Vagina (tissue), 2 donors: ENCODE results near the gene KLHL2. TPM values are rescaled to one million over a fixed set of nuclear protein-coding genes. Genes with fewer than 3 reads are reported as not detected.

ENCODE experiments used
- DNase-seq, 2 donors: peaks; one replicate each; pipeline ENCODE4 v3.0.0-alpha.2; 2017; ENCODE audit errors: extremely low spot score in 2 of 2
- H3K27ac ChIP-seq: fragments of 200-600 bp; sonication (generic); one replicate; pipeline ENCODE4 v1.5.1; 2019
- H3K27me3 ChIP-seq: fragments of 200-600 bp; sonication (generic); one replicate; pipeline ENCODE4 v1.5.1; 2019
- H3K36me3 ChIP-seq, 2 donors: fragments of 200-600 bp; sonication (generic); one replicate each; pipeline ENCODE4 v1.5.1; 2017 to 2019
- H3K4me1 ChIP-seq: fragments of 200-600 bp; sonication (generic); one replicate; pipeline ENCODE4 v1.5.1; 2019
- H3K4me3 ChIP-seq, 2 donors: fragments of 200-600 bp; sonication (generic); 1 replicate in 1 of 2; 2 replicates in 1 of 2; pipeline ENCODE4 v1.5.1; 2016 to 2019
- H3K9me3 ChIP-seq: fragments of 200-600 bp; sonication (generic); one replicate; pipeline ENCODE4 v1.5.1; 2019
- CTCF ChIP-seq, 3 experiments: fragments of 450-650 bp in 2 of 3; fragments of 200-600 bp in 1 of 3; sonication (generic) in 1 of 3; IDR thresholded peaks; one replicate each; pipeline ENCODE4 v1.5.1; 2017 to 2019; ENCODE audit warnings: antibody characterized with exemption in 3 of 3, mild to moderate bottlenecking in 2 of 3, moderate library complexity in 2 of 3
- POLR2A ChIP-seq, 2 donors: fragments of 450-650 bp; IDR thresholded peaks; one replicate each; pipeline ENCODE4 v1.6.1; 2017; ENCODE audit warnings: antibody characterized with exemption in 2 of 2, mild to moderate bottlenecking in 2 of 2, moderate library complexity in 2 of 2
- POLR2AphosphoS5 ChIP-seq, 2 donors: sonication (generic); formaldehyde crosslinking; IDR thresholded peaks; one replicate each; pipeline ENCODE4 v1.9.0; 2017; ENCODE audit warnings: antibody characterized with exemption in 2 of 2, mild to moderate bottlenecking in 2 of 2, low read depth in 1 of 2; ENCODE audit not compliant: insufficient read depth in 1 of 2
- intact Hi-C: fragments of 100-400 bp; cut with DNase I; formaldehyde crosslinking; loops from one replicate; pipeline ENCODE4 v1.15.1; 2023
- total RNA-seq: library from RNA; depleted of rRNA; stranded (reverse); fragments of >200 nt; gene quantifications from one replicate; pipeline ENCODE4 v1.2.3, GENCODE V29; 2016

The KLHL2 gene
- total RNA-seq, 1 donor from 2014 or later, result 29.5 TPM

- Histone ChIP-seq H3K4me3 (no peak overlapping the region), H3K27ac (no peak overlapping the region), H3K36me3 (no peaks in the 10 kb centered on the region), H3K27me3 (no peaks in the 10 kb centered on the region), H3K9me3 (no peaks in the 10 kb centered on the region), H3K4me1 (no peaks in the 10 kb centered on the region)
- DNase-seq, result no peak
- intact Hi-C loops, result no loop called here
- no peak for TF ChIP-seq CTCF (IDR thresholded peaks at IDR 0.05)
Observed at GRCh38 chr4:165185448-165185847, 21.9 kb upstream of the KLHL2 start.

- Histone ChIP-seq H3K27me3 (no peaks in the 10 kb centered on the region), H3K36me3 (no peaks in the 10 kb centered on the region), H3K27ac (no peak overlapping the region), H3K4me1 (no peaks in the 10 kb centered on the region), H3K4me3 (no peak overlapping the region), H3K9me3 (no peaks in the 10 kb centered on the region)
- TF ChIP-seq POLR2AphosphoS5 (IDR thresholded peaks at IDR 0.05; ENCODE audit: insufficient read depth in 1 of 2, low read depth in 1 of 2) (no peak), CTCF (IDR thresholded peaks at IDR 0.05) (no peak), POLR2A (IDR thresholded peaks at IDR 0.05) (no peak)
- intact Hi-C loops, result no loop called here
- DNase-seq, result no peak
Observed at GRCh38 chr4:165190591-165191347, 16.6 kb upstream of the KLHL2 start.

- no peak for DNase-seq
- Histone ChIP-seq H3K27ac (no peak overlapping the region), H3K4me3 (no peak overlapping the region), H3K36me3 (no peaks in the 10 kb centered on the region), H3K4me1 (no peaks in the 10 kb centered on the region), H3K9me3 (no peaks in the 10 kb centered on the region), H3K27me3 (no peaks in the 10 kb centered on the region)
- intact Hi-C loops, result no loop called here
- TF ChIP-seq CTCF (IDR thresholded peaks at IDR 0.05) (no peak), POLR2A (IDR thresholded peaks at IDR 0.05) (no peak), POLR2AphosphoS5 (IDR thresholded peaks at IDR 0.05; ENCODE audit: insufficient read depth in 1 of 2, low read depth in 1 of 2) (no peak)
Observed at GRCh38 chr4:165191348-165191656, 16.1 kb upstream of the KLHL2 start.

GRCh38 chr4:165191814-165192499 is 15.4 kb upstream of the KLHL2 start:
- Histone ChIP-seq H3K27ac (no peak overlapping the region), H3K4me1 (no peaks in the 10 kb centered on the region), H3K4me3 (no peak overlapping the region), H3K36me3 (no peaks in the 10 kb centered on the region), H3K27me3 (no peaks in the 10 kb centered on the region), H3K9me3 (no peaks in the 10 kb centered on the region)
- no peak for TF ChIP-seq POLR2A (IDR thresholded peaks at IDR 0.05)
- TF ChIP-seq POLR2AphosphoS5 (IDR thresholded peaks at IDR 0.05; ENCODE audit: insufficient read depth in 1 of 2, low read depth in 1 of 2), result no peak
- no peak for TF ChIP-seq CTCF (IDR thresholded peaks at IDR 0.05)
- intact Hi-C loops, result no loop called here
- no peak for DNase-seq

- TF ChIP-seq POLR2AphosphoS5 (IDR thresholded peaks at IDR 0.05; ENCODE audit: insufficient read depth in 1 of 2, low read depth in 1 of 2) (no peak), CTCF (IDR thresholded peaks at IDR 0.05) (no peak), POLR2A (IDR thresholded peaks at IDR 0.05) (no peak)
- no peak overlapping the region for H3K4me3 ChIP-seq
- no peak overlapping the region for H3K27ac ChIP-seq
- no peaks in the 10 kb centered on the region for H3K36me3 ChIP-seq
- no peak for DNase-seq
- H3K4me1 ChIP-seq, result no peaks in the 10 kb centered on the region
- intact Hi-C loops, result no loop called here
- no peaks in the 10 kb centered on the region for H3K27me3 ChIP-seq
- H3K9me3 ChIP-seq, result no peaks in the 10 kb centered on the region
Observed at GRCh38 chr4:165192500-165192898, 14.9 kb upstream of the KLHL2 start.
